ENCODE data around the gene MRLN. TPM values are rescaled to one million over a fixed set of nuclear protein-coding genes. Genes with fewer than 3 reads are reported as not detected.
"Not testable (repeated sequence)": the region's sequence is repeated elsewhere in the genome, so short reads cannot be mapped to it uniquely, and the experiment has no call there.

MRLN gene
- total and polyA plus RNA-seq, 2 of the 4 experiments (the other 2 are of a cell fraction): not detected

DNA sequence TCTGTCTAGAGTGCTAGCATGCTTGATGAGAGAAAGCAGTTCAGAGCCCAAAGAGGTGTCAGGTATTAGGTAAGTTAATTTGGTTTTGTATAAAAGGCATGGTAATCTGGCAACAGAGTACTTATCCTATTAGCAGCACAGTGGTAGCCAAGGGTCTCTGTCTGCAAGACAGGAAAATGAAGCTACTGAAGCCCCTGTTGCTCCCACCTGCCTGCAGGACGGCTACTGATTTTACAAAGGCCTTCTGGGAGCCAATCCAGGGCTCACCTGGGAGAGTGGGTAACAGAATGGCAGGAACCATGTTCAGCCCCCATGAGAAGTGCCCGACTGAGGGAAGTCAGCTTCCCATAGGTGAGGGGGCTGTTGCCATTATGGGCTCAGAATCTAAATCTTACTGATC lies 36.8 kb upstream of the MRLN start:
- DNase-seq; H3K23ac ChIP-seq (ENCODE audit: low read depth, low read length); H2BK5ac ChIP-seq (ENCODE audit: low read depth, low read length, poor library complexity, severe bottlenecking); H4K8ac ChIP-seq (ENCODE audit: low read depth in 2 of 2, low read length in 2 of 2); H3K4me2 ChIP-seq (ENCODE audit: low read depth, low read length); H3K9me3 ChIP-seq (ENCODE audit: control insufficient read depth, insufficient read depth, low read length); H3K56ac ChIP-seq (ENCODE audit: extremely low read depth, insufficient read depth, low read length); H3K4me1 ChIP-seq (ENCODE audit: control insufficient read depth, insufficient read depth, low read length); ATAC-seq (ENCODE audit: low read depth); H3K27ac ChIP-seq (ENCODE audit: insufficient read depth, low read length); BruUV-seq (replicated peaks); H3K4me3 ChIP-seq (ENCODE audit: insufficient read depth, low read depth, low read length); intact Hi-C loops (cut with micrococcal nuclease); H3K79me1 ChIP-seq (ENCODE audit: low read depth in 1 of 2, low read length in 2 of 2); H2AK5ac ChIP-seq (ENCODE audit: low read depth, low read length); H3K14ac ChIP-seq (replicated peaks; ENCODE audit: low read depth, low read length); dilution Hi-C loops (cut with HindIII; ENCODE audit: low sequenced_read_pairs, unreplicated experiment); H3K18ac ChIP-seq (ENCODE audit: low read depth, low read length); H2BK15ac ChIP-seq (ENCODE audit: low read depth, low read length); H3K27me3 ChIP-seq (ENCODE audit: control insufficient read depth, insufficient read depth, low read length); H3K4ac ChIP-seq (ENCODE audit: low read depth, low read length); in situ Hi-C loops (cut with MboI; ENCODE audit: low sequenced_read_pairs); H2AFZ ChIP-seq (replicated peaks; ENCODE audit: low read length, poor library complexity); POLR2A ChIA-PET (ENCODE audit: unreplicated experiment); H3K9me1 ChIP-seq (ENCODE audit: insufficient read depth, low read length); H3K9ac ChIP-seq (ENCODE audit: low read depth, low read length); H2BK20ac ChIP-seq (ENCODE audit: low read depth, low read length); H4K91ac ChIP-seq (ENCODE audit: insufficient read depth, low read depth, low read length); H4K5ac ChIP-seq (ENCODE audit: low read depth, low read length); H2BK120ac ChIP-seq (ENCODE audit: low read depth, low read length); H4K20me1 ChIP-seq (ENCODE audit: insufficient read depth, low read length); H2AK9ac ChIP-seq (replicated peaks; ENCODE audit: low read depth, low read length, poor library complexity): not testable (repeated sequence)
- no CpG with 5 or more reads among the region's 2 CpGs for WGBS, 2 experiments (ENCODE audit: extremely low coverage in 2 of 2, insufficient read length in 1 of 2)
- peaks cover 21% of the 10 kb centered on the region for H3K36me3 ChIP-seq (ENCODE audit: control insufficient read depth, insufficient read depth, low read length)
- CTCF ChIA-PET: interaction anchor here (1.0 kb wide), 1 partner anchor 150 kb away, joined by 4 read pairs; no protein-coding TSS in a partner anchor

GRCh38 chr10:59788914-59789313 lies 35.7 kb upstream of the MRLN start:
- peaks cover 17% of the 10 kb centered on the region for H3K36me3 ChIP-seq (ENCODE audit: control insufficient read depth, insufficient read depth, low read length)
- peak; percentile 11; the same call in 1 of the 2 replicates for ATAC-seq (ENCODE audit: low read depth)

More at GRCh38 chr10:59788914-59789313, 35.7 kb upstream of the MRLN start:
- H4K5ac ChIP-seq (ENCODE audit: low read depth, low read length); H2AK9ac ChIP-seq (replicated peaks; ENCODE audit: low read depth, low read length, poor library complexity); H3K56ac ChIP-seq (ENCODE audit: extremely low read depth, insufficient read depth, low read length); H3K14ac ChIP-seq (replicated peaks; ENCODE audit: low read depth, low read length); in situ Hi-C loops (cut with MboI; ENCODE audit: low sequenced_read_pairs); H4K91ac ChIP-seq (ENCODE audit: insufficient read depth, low read depth, low read length); H2AK5ac ChIP-seq (ENCODE audit: low read depth, low read length); H4K8ac ChIP-seq (ENCODE audit: low read depth in 2 of 2, low read length in 2 of 2); H3K4me1 ChIP-seq (ENCODE audit: control insufficient read depth, insufficient read depth, low read length); H3K4ac ChIP-seq (ENCODE audit: low read depth, low read length); H3K79me1 ChIP-seq (ENCODE audit: low read depth in 1 of 2, low read length in 2 of 2); intact Hi-C loops (cut with micrococcal nuclease); H3K23ac ChIP-seq (ENCODE audit: low read depth, low read length); DNase-seq; H3K27ac ChIP-seq (ENCODE audit: insufficient read depth, low read length); H3K18ac ChIP-seq (ENCODE audit: low read depth, low read length); H2BK15ac ChIP-seq (ENCODE audit: low read depth, low read length); H2BK120ac ChIP-seq (ENCODE audit: low read depth, low read length); H2BK20ac ChIP-seq (ENCODE audit: low read depth, low read length); BruUV-seq (replicated peaks); H3K4me3 ChIP-seq (ENCODE audit: insufficient read depth, low read depth, low read length); H3K9me3 ChIP-seq (ENCODE audit: control insufficient read depth, insufficient read depth, low read length); dilution Hi-C loops (cut with HindIII; ENCODE audit: low sequenced_read_pairs, unreplicated experiment); H2AFZ ChIP-seq (replicated peaks; ENCODE audit: low read length, poor library complexity); POLR2A ChIA-PET (ENCODE audit: unreplicated experiment); H4K20me1 ChIP-seq (ENCODE audit: insufficient read depth, low read length); H3K4me2 ChIP-seq (ENCODE audit: low read depth, low read length); H3K27me3 ChIP-seq (ENCODE audit: control insufficient read depth, insufficient read depth, low read length); H3K9me1 ChIP-seq (ENCODE audit: insufficient read depth, low read length); H3K9ac ChIP-seq (ENCODE audit: low read depth, low read length); H2BK5ac ChIP-seq (ENCODE audit: low read depth, low read length, poor library complexity, severe bottlenecking): not testable (repeated sequence)
- CTCF ChIA-PET: interaction anchor here (1.0 kb wide), 1 partner anchor 149 kb away, joined by 4 read pairs; no protein-coding TSS in a partner anchor
- WGBS, 2 experiments (ENCODE audit: extremely low coverage in 2 of 2, insufficient read length in 1 of 2): no CpG with 5 or more reads among the region's 5 CpGs
